ENCODE results near the gene HSPB9. TPM values are rescaled to one million over a fixed set of nuclear protein-coding genes. Genes with fewer than 3 reads are reported as not detected.

HSPB9 gene
- total RNA-seq, 4 donors from 2014 or later, result 0.33 TPM; not detected in 3

GRCh38 chr17:42107597-42108576 lies 14.7 kb upstream of the HSPB9 start:
- TF ChIP-seq CTCF (IDR thresholded peaks at IDR 0.05), result no peak
- TF ChIP-seq POLR2A (IDR thresholded peaks at IDR 0.05), result no peak
- peaks cover 11 to 16% of the 10 kb centered on the region in 2 donors for H3K4me1 ChIP-seq
- H3K27ac ChIP-seq, result no peak overlapping the region
- intact Hi-C loops (cut with DNase I), result no loop called here
- H3K27me3 ChIP-seq, result no peaks in the 10 kb centered on the region
- 48 to 56% methylated on average over 42 to 43 of the region's 51 CpGs for WGBS, 2 donors
- H3K36me3 ChIP-seq, result no peaks in the 10 kb centered on the region
- no peaks in the 10 kb centered on the region for H3K9me3 ChIP-seq
- H3K4me3 ChIP-seq (replicated peaks in 1 of 3), result no peak overlapping the region
- DNase-seq, result peak; percentile 72 to 74

- TF ChIP-seq POLR2A (IDR thresholded peaks at IDR 0.05) (no peak), CTCF (IDR thresholded peaks at IDR 0.05) (no peak)
- Histone ChIP-seq H3K27me3 (no peaks in the 10 kb centered on the region), H3K36me3 (no peaks in the 10 kb centered on the region), H3K27ac (no peak overlapping the region), H3K9me3 (no peaks in the 10 kb centered on the region), H3K4me1 (peaks cover 13 to 21% of the 10 kb centered on the region in 2 donors), H3K4me3 (replicated peaks in 1 of 3) (no peak overlapping the region)
- no peak for DNase-seq
- intact Hi-C loops (cut with DNase I), result no loop called here
- WGBS, 2 donors, result 90 to 96% methylated on average over 5 to 9 of the region's 9 CpGs
Observed at GRCh38 chr17:42109086-42109485, 13.5 kb upstream of the HSPB9 start.

- Histone ChIP-seq H3K4me3 (replicated peaks in 1 of 3) (no peak overlapping the region), H3K27ac (no peak overlapping the region), H3K27me3 (no peaks in the 10 kb centered on the region), H3K36me3 (no peaks in the 10 kb centered on the region), H3K9me3 (no peaks in the 10 kb centered on the region), H3K4me1 (peaks cover 13 to 21% of the 10 kb centered on the region in 2 donors)
- no peak for DNase-seq
- WGBS, 2 donors, result 90 to 93% methylated on average over 16 to 18 of the region's 18 CpGs
- intact Hi-C loops (cut with DNase I), result no loop called here
- no peak for TF ChIP-seq CTCF (IDR thresholded peaks at IDR 0.05)
Observed at GRCh38 chr17:42110301-42111264, 12.0 kb upstream of the HSPB9 start.

GRCh38 chr17:42111265-42111636 lies 11.4 kb upstream of the HSPB9 start:
- no peaks in the 10 kb centered on the region for H3K9me3 ChIP-seq
- no peaks in the 10 kb centered on the region for H3K36me3 ChIP-seq
- H3K27me3 ChIP-seq, result no peaks in the 10 kb centered on the region
- H3K27ac ChIP-seq, result no peak overlapping the region
- no peak overlapping the region for H3K4me3 ChIP-seq (replicated peaks in 1 of 3)
- WGBS, 2 donors, result 66 to 70% methylated on average over 9 to 11 of the region's 11 CpGs
- no peak for TF ChIP-seq POLR2A (IDR thresholded peaks at IDR 0.05)
- TF ChIP-seq CTCF (IDR thresholded peaks at IDR 0.05), result no peak
- peaks cover 13 to 21% of the 10 kb centered on the region in 2 donors for H3K4me1 ChIP-seq
- intact Hi-C loops (cut with DNase I), result no loop called here
- DNase-seq, result peak; percentile 46 to 52
